Stromal cell of bone marrow (primary cell): ENCODE measurements around the gene UBE2Q2.
"Not testable (repeated sequence)": the region's sequence is repeated elsewhere in the genome, so short reads cannot be mapped to it uniquely, and the experiment has no call there.

Experiments used
- DNase-seq: peaks from one replicate; pipeline ENCODE4 v3.0.0-alpha.2; 2012; ENCODE audit warnings: low read depth

Gene UBE2Q2

DNA sequence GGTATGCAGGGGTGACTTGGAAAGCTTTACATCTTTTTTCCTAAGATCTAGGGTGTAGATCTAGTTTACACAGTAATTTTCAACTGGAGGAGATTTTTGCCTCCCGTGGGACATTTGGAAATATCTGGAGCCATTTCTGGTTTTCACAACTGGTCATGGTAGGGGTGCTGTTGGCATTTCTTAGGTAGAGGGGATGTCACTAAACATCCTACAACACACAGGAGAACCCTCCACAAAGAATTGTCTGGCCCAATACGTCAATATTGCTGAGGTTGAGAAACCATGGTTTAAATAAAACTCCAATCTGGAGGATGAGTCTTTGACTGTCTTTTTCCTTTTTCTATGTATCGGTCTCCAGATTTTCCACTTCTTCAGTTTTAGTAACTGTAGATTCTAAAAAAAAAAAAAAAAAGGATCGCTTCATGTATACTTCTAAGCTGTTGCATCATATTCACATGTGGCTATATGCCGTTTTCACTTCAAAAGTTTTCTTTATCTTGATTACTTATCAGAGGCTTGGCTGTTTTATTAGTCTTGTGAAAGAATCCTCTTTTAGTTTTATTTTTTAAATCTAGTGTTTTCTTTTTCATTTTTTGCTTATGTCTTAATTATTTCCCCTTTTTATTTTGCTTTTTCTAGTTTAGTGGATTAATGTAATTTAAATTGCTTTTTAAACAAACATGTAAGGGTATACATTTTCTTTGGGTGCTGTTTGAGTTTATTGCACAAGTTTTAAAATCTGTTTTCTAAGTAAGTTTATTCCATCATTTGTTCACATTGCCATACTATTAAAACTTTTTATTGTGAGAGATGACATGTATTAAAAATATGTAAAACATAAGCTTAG is 21.2 kb downstream of the UBE2Q2 start:
- no peak for DNase-seq

DNA sequence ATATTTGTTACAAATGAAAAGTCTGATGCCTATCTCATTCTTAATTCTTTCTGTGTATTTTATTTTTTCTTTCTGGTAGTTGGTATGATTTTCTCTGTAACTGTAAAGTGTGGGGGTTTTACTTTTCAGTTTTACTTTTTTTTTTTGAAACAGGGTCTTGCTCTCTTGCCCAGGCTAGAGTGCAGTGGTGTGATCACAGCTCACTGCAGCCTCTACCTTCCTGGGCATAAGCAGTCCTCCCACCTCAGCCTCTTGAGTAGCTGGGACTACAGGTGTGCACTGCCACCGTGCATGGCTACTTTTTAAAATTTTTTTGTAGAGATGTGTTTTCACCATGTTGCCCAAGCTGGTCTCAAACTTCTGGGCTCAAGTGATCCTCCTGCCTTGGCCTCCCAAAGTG is 22.8 kb downstream of the UBE2Q2 start:
- DNase-seq = not testable (repeated sequence)

DNA sequence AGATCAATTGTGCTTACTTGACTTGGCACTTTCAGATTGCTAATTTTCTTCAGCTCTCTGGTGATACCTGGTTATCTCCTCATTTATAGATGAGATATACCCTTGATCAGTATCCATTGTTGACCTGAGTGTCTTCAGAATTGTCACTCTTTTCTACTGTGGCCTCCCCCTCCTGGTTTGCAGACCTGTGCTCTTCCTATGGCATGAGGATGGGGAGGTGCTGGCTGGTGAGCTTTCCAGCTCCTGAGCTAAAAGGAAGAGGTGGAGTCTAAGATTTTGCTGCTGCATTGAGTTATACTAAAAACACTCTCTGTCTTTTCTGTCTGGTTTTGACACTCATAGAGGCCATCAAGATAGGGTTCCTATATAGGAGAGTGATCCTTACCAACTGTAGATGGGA is 23.7 kb downstream of the UBE2Q2 start:
- no peak for DNase-seq

DNA sequence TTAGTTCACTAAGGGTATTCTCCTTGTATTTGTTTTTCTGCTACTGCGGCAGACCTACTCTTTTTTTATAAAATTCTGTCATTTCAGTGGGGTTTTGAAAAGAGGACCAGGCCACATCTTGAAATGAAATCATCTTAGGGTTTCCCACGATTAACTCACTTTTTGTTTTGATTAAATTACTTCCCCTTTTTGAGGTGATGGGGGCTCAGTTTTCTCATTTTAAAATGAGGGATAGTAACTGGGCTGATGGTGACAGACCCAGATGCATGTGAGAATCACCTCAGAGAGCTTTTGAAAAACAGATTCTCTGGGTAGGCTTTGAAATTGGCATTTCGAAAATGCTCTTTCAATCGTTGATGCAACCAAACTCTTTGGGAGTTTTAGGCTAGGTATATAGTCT is 24.2 kb downstream of the UBE2Q2 start:
- no peak for DNase-seq

DNA sequence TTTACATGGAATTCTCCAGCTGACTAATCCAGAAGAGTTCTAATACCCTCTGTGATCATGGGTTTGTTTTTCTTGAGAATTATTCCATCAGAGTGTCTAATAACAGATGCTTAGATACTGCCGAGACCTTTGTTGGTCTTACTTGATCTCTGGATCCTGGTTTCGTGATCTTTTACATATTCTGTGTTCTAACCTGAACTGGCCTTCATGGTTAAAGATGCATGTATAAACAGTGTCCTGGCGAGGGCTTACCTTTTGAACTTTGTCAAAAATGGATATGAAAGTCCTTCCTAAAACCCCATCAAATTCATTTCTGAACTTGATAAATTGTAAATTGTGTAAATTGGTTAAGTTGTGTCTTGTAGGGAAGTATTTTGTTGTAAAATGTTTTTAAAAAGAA is 24.8 kb downstream of the UBE2Q2 start:
- no peak for DNase-seq

DNA sequence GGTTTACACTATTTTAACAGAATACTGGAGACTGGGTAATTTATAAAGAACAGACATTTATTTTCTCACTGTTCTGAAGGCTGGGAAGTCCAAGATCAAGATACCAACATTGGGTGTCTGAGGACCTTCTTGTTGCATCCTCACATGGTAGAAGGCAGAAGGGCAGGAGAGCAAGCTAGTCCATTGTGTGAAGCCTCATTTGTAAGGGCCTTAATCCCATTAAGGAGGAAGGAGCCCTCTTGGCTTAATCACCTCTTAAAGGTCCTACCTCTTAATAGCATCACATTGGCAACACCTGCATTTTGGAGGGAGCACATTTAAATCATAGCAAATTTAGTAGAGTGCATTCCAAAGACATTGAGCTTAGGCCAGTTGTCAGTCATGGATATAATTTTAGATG is 26.2 kb downstream of the UBE2Q2 start:
- DNase-seq = no peak

DNA sequence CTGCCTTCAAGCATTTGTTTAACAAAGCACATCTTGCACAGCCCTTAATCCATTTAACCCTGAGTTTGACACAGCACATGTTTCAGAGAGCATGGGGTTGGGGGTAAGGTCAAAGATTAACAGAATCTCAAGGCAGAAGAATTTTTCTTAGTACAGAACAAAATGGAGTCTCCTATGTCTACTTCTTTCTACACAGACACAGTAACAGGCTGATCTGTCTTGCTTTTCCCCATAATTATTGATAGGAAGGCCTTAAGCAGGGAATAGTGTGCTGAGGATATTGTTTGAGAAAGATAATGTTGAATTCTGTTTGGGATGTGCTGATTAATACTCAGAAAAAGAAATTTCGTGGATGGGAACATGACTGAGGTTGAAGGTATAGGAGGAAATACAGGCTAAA is 28.3 kb downstream of the UBE2Q2 start:
- not testable (repeated sequence) for DNase-seq

DNA sequence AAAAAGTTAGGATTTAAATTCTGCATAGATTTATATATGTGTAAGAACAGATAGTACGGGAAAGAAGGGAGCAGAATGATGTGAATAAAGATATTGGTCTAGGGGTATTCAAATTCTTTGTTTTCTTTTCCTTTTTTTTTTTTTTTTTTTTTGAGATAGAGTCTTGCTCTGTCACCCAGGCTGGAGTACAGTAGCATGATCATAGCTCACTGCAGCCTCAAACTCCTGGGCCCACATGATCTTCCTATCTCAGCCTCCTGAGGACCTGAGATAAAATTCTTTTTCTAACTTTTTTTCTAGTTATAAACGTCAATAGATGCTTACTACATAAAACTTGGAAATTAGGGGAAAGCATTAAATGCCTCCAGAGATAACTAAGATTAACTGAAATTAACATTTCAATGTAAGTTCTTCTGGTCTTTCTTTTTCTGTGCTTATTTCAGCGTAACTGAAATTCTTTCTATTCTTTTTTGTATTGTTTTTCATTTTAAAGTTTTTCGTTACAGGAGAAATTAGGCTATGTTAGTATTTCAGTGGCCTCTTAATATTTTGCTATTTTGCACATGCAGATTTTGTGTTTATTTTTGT is 29.2 kb downstream of the UBE2Q2 start:
- DNase-seq = no peak

DNA sequence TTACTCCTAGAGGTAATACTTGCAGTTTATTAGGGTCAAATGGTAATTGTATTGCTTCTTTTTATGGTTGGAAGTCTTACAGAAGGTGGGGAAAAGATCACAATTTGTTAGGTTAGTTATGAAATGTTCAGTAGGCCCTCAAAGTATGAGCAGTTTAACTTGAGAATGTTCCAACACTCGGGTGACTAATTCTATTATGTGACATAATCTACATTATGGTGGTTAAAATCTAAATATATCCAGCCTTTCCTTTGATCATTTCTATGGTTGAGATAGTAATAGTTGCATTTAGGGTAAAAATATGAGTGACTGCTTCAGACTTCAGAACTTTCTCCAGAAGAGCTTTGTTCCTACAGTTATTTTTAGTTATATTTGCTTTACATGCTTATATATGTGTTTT is 40.8 kb downstream of the UBE2Q2 start:
- DNase-seq = peak; percentile 27

DNA sequence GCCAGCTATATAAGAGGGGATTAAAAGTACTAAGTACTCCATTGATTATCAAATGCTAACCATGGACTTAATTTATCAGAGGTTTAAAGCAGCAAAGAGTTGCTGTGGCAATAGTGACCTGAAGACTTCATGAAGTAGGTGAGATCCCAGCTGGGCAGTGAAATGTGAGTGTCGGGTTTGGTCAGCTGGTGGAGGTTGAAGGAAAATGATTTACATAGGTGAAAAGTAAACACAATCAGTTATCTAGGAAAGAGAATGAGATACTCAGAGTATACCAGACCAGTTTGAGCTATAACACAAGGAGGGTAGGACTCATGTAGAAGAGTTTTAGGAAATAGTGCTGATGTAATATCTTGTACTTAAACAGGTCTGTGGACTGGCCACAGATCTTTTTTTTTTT is 43.9 kb downstream of the UBE2Q2 start:
- no peak for DNase-seq

DNA sequence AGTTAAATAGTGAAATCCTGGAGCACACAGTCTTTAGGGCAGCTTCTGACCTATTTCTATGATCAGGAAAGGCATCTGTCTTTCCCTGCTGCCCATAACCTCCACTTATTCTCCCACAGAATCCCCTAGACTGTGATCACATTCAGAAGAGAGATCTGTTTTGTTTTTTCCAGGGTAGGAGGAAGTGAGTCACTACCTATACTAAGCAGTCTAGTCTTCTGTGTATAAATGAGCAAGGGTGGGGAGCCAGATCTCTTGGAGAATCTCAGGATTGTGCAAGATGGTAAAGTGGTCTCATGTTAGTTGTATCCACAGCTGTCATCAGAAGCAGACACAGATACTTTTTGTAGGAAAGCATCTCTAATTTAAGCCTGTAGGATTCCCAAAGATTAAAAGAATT is 48.6 kb downstream of the UBE2Q2 start:
- peak; percentile 68 for DNase-seq

DNA sequence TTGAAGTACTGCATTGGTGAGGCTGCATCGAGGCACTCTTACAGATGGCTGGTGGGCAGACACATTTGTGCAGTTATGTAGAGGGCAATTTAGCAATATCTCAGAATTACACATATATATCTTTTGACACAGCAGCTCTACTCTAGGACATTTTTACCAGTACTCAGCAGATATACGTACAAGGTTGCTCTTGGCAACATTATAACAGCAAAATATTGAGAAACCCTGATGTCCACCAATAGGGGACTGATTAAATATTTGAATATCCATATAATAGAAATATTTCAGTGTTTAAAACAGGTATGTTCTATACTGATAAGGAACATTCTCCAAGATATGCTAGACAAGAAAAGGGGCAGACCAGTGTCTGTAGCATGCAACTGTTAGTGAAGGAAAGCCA is 52.5 kb downstream of the UBE2Q2 start:
- DNase-seq = no peak

DNA sequence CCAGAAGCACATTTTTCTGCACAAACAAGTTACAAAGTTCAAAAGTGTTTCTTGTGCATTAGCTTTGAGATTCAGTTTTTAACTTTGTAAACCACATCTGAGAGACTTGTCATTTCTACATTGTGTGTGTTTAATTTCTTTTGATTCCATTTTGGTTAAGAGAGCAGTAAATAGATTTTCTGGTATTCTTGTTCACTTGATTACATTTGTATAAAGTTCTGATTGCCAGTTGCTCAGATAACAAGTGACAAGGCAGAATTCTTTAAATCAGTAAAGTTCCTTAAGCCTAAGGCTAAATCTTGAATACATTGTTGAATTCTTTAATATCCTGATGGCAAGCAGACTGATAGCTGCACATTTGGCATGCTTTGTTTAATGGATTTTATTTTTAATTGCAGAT is 57.3 kb downstream of the UBE2Q2 start:
- no peak for DNase-seq

DNA sequence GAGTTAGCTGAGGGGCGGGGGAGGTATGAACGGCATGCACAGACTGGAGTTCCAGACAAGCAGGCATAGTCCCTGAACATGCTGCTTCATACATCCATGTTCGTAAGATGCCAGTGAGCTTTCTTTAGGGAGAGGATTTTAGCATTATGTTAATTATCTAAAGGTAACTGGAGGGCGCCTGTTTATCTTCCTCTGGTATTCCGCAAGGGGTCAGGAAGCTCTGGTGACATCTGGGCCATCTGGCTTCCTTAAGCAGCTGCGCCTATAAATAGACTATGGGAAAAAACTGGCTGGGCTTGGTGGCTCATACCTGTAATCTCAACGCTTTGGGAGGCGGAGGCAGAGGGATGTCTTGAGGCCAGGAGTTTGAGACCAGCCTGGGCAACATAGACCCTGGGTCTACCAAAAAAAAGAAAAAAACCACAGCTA is 58.9 kb downstream of the UBE2Q2 start:
- DNase-seq = no peak

DNA sequence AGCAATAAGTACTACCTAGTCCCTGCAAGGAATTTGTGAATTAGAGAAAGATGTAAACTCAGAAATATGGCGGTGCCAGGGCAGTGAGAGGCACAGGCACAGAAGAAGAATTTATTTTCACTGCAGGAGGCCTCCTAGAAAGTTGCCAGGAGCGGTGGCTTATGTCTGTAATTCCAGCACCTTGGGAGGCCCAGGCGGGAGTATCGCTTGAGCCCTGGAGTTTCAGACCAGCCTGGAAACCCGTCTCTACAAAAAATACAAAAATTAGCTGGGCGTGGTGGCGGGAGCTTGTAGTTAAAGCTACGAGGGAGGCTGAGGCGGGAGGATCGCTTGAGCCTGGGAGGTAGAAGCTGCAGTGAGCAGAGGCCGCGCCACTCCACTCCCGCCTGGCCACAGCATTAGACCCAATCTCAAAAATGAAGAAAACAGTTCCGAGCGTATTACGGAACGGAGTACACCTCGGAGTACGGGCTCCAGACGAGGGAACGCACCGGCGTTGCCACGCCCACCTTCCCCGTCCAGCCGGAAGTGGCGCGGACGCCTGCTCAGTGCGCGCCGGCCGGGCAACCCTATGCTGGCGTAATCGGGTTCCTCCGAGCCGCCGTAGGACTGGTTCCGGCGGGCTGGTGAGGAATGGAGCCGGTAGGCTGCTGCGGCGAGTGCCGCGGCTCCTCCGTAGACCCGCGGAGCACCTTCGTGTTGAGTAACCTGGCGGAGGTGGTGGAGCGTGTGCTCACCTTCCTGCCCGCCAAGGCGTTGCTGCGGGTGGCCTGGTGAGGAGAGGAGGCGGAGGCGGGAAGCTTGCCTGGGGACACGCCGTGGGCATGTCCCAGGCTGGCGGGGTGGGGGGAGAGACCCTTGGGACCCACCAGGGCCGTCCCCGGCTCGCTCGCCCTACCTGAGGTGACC is 60.3 kb downstream of the UBE2Q2 start, which contains the start of gene FBXO22:
Gene FBXO22 (plus strand): TSS at position 548 of the 909 bp plus-strand sequence. CDS start 86 bp downstream, at position 634.
- peak; percentile 82 for DNase-seq

DNA sequence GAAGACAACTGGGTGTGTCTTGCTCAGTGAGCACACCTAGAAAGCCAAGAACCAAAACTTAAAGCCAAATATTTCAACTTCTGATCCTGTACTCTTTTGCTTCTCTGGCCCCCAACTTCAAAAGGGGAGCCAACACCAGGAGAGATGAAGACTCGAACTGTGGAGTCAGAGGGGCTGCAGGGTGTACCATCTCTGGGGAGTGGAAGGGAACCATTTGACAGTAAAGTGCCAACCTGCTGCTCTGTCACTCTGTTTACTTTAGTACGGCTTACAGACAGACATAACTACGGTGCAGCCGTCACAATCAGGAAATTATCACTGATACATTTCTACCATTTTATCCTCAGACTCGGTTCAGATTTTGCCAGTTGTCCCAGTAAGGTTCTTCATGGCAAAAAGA is 62.0 kb downstream of the UBE2Q2 start:
- DNase-seq = no peak

DNA sequence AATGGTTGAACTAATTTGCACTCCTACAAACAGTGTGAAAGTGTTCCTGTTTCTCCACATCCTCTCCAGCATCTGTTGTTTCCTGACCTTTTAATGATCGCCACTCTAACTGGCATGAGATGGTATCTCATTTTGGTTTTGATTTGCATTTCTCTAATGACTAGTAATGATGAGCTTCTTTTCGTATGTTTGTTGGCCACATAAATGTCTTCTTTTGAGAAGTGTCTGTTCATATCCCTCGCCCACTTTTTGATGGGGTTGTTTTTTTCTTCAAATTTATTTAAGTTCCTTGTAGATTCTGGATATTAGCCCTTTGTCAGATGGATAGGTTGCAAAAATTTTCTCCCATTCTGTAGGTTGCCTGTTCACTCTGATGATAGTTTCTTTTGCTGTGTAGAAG is 67.1 kb downstream of the UBE2Q2 start:
- not testable (repeated sequence) for DNase-seq

DNA sequence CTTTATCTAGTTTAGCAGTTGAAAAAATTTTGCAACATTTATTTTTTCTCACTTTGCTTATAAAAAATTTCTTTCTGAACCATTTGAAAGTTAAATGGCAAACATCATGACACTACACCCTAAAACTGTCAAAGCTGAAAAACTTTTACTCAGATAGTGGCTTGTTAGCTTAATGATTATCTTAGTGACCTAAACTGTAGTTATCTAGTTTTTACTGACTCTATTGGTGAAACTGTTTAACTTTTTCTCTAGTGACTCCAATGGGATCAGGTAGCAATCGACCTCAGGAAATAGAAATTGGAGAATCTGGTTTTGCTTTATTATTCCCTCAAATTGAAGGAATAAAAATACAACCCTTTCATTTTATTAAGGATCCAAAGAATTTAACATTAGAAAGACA is 73.7 kb downstream of the UBE2Q2 start:
- no peak for DNase-seq

DNA sequence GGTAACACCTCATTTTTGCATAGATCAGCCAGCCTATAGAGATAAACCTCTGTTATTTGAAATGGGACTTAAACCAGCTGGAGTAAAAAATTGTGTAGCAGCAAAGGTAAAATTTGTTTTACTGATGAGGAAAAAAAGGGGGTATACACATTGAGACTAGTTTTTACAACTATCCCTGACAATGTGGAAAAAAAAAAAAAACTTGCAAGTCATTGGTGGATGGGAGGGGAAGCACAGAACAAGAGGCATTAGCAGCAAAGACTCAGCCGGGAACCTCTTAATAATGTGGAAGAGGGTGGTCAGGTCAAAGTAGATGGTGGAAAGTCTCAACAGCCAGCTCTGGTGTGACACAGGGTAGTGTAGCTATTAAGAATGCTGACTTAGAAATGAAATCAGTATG is 74.9 kb downstream of the UBE2Q2 start:
- no peak for DNase-seq

DNA sequence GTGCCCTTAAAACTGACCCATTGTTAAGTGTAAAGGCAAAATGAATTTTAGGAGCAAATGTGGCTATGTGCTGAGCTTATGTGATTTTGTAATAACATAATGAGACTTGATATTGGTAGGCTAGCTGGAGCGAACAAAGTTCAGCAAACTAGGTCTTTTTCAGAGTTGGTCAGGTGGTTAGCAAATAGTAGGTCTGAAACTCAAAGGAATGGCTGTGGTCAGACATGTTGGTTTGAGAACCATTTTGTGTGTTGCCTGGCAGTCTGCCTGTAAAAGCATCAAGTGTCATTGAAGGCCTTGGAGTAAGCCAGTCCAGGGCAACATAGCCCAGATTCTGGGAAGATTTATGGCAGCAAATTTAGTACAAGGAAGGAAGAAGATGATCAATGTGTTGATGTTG is 76.8 kb downstream of the UBE2Q2 start:
- peak; percentile 21 for DNase-seq

DNA sequence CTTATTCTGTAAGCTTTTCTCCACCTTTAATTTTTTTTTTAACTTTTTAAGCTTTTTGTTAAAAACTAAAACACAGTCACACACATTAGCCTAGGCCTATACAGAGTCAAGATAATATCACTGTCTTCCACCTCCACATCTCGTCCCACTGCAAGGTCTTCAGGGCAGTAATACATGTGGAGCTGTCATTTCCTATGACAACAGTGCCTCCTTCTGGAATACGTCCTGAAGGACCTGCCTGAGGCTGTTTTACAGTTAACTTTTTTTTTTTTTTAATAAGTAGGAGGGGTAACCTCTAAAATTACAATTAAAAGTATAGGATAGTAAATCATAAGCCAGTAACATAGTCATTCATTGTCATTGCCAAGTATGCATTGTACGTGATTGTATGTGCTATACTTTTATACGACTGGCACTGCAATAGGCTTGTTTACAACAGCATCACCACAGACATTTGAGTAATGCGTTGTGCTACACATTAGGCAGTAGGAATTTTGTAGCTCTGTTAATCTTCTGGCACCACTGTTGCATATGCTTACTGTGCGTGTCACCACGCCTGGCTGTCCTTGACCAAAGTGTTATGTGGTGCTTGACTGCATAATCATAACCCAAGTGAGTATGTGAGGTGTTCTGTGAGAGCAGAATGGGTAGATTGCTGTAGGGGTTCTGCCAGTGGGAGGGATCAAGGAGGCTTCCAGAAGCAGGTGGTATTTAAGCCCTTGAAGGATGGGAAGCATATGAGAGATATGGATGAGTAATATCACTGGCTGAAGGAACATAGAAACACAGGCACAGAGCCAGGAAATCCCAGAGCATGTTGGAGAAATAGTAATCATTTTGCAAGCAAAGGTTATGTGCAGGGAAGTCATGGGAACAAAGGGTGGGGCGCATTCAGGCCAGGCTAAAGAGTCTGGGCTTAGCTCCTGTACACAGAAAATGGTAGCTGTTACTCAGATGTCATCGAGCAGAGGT is 78.8 kb downstream of the UBE2Q2 start:
- peak; percentile 70 for DNase-seq
